Measurements from ENCODE around the gene ZC3H12D. TPM values are rescaled to one million over a fixed set of nuclear protein-coding genes. Genes with fewer than 3 reads are reported as not detected.
A peak's percentile ranks its signal among the peaks of the same experiment; 100 is the strongest.
"Not testable (repeated sequence)": the region's sequence is repeated elsewhere in the genome, so short reads cannot be mapped to it uniquely, and the experiment has no call there.

Gene ZC3H12D
- total RNA-seq, 2 experiments from 2014 or later = 6.0 to 6.1 TPM

DNA sequence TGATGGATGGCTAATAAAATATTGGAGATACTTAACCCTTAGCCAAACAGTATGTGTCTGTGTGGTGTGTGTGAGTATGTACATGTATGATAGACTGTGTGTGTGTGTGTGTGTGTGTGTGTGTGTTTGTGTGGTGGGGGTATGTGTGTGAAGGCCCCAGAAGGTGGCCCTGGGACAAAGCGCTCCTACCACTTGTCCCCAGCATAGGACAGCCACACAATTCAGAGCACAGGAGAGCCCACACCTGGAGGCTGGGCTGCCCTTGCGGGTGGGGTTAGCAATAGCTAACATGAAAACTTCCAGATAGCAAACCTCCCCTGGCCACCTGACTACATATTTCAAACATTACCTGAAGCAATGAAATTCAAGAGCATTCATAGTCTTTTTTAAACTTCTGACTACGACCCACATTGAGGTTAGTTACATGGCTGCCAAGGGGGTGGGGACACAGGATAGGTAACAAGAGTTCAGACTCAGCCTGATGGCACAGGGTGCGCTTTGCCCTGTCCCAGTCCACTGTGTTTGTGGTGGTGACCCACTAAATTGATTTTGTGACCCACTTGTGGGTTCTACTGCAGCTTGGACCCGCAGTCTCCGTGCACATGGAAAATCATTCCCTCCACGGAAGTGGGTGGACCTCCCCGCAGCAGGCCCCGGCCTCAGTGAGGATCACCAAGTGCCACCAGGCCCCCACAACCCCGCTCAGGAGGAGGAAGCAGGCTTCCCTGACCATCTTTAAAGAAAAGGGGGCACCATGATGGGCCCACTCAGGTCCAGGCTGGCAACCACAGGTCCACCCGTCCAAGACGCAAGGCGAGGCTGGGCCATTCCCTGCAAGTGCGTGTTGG is 34.8 kb downstream of the ZC3H12D start:
- Mint-ChIP-seq H3K4me1 (ENCODE audit: low read depth) (peaks cover 7% of the 10 kb centered on the region), H3K27me3 (ENCODE audit: low read depth) (no peaks in the 10 kb centered on the region), H3K4me3 (peak overlapping the region; percentile 54), H3K36me3 (ENCODE audit: low read depth) (peaks cover 3% of the 10 kb centered on the region), H3K27ac (no peak overlapping the region), H3K9me3 (ENCODE audit: insufficient read depth) (no peaks in the 10 kb centered on the region)
- DNase-seq (no peak), ATAC-seq (no peak)
- POLR2A ChIA-PET = no interaction called here
- CTCF ChIA-PET = interaction anchor here (1.6 to 4.9 kb wide), 3 partner anchors 18 to 67 kb away, joined by 4 to 29 read pairs (median 7); no protein-coding TSS in a partner anchor

DNA sequence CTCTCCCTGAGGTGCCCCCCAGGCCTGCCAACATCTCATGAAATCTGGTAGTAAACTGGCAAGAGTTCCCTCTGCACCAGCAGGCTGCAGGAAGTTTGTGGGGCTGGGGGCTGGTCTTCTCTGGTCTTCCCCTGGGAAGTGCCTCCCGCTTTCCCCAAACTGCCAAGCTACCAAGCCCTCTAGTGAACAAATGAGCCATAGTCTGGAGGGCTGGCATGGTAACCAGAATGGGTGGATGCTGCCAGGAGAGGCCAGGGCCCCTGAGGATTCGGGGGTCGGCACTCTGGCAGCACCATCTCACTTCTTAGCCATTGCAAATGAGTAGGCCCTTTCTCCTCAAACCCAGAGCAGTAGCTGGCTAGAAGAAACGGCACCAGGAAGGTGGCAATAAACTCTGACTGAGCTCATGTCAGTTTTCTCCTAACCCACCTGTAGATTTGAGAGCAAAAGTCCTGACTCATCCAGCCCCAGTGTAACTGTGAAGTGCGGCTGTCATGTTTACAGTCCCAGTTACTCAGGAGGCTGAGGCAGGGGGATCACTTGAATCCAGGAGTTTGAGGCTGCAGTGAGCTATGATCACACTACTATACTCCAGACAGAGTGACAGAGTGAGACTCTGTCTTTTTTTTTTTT is 35.9 kb downstream of the ZC3H12D start:
- ATAC-seq = no peak
- no peak overlapping the region for H3K4me3 Mint-ChIP-seq
- H3K36me3 Mint-ChIP-seq (ENCODE audit: low read depth) = peaks cover 3% of the 10 kb centered on the region
- H3K4me1 Mint-ChIP-seq (ENCODE audit: low read depth) = peaks cover 12% of the 10 kb centered on the region
- ChIA-PET CTCF (interaction anchor here (1.2 to 4.9 kb wide), 3 partner anchors 16 to 68 kb away, joined by 3 to 29 read pairs (median 4); no protein-coding TSS in a partner anchor), POLR2A (interaction anchor here (0.6 to 0.7 kb wide), 2 partner anchors 10 to 405 kb away, joined by 3 to 4 read pairs; no protein-coding TSS in a partner anchor)
- H3K27me3 Mint-ChIP-seq (ENCODE audit: low read depth) = no peaks in the 10 kb centered on the region
- DNase-seq = no peak
- no peaks in the 10 kb centered on the region for H3K9me3 Mint-ChIP-seq (ENCODE audit: insufficient read depth)
- no peak overlapping the region for H3K27ac Mint-ChIP-seq

DNA sequence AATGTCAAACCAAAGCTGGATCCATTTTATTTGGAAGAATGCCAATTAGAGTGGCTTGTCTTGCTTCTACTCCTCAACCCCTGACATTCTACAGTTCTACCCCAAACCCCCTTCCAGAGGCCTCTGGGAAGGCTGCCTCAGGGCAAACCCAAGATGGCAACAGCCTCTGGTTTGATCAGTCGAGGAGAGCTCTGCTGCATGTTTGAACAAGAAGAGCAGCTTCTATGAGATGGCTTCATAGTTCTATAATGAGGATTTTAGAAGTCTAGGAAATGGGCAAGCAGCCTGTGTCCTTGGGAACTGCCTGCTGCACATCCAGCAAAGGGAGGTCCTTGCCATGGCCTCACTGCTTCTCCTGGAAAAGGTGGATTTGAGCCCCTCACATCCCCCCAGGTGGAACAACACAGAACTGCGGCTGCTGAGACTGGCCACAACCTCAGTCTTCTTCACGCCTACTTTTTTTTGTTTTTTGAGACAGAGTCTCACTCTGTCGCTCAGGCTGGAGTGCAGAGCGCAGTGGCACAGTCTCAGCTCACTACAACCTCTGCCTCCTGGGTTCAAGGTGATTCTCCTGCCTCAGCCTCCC is 37.9 kb downstream of the ZC3H12D start:
- H3K27ac Mint-ChIP-seq = no peak overlapping the region
- CTCF ChIA-PET = interaction anchor here (0.8 to 4.9 kb wide), 8 partner anchors 11 to 401 kb away, joined by 3 to 29 read pairs (median 4); no protein-coding TSS in a partner anchor
- DNase-seq = no peak
- H3K4me1 Mint-ChIP-seq (ENCODE audit: low read depth) = peaks cover 12% of the 10 kb centered on the region
- no peak for ATAC-seq
- H3K27me3 Mint-ChIP-seq (ENCODE audit: low read depth) = no peaks in the 10 kb centered on the region
- H3K9me3 Mint-ChIP-seq (ENCODE audit: insufficient read depth) = no peaks in the 10 kb centered on the region
- no peak overlapping the region for H3K4me3 Mint-ChIP-seq
- peaks cover 2% of the 10 kb centered on the region for H3K36me3 Mint-ChIP-seq (ENCODE audit: low read depth)
- POLR2A ChIA-PET = interaction anchor here (0.5 kb wide), 1 partner anchor 453 kb away, joined by 3 read pairs; no protein-coding TSS in a partner anchor

DNA sequence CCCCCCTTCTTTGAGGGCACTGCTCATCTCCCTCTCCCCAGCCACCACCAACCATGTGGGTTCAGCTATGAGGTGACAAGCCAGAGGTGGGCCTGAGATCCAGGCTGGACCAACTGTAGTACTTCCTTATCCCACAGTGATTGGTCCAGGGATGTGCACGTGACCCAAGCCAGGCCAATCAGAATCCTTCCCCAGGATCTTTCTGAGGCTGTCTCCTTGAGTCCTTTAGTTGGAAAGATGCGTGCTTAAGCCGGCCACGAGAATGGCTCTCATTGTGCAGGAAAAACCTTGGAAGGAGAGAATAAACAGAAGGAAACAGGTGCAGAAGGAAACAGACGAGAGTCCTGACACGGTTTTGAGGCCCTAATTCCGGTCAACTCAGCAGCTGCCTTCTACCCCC is 39.2 kb downstream of the ZC3H12D start:
- Mint-ChIP-seq H3K36me3 (ENCODE audit: low read depth) (no peaks in the 10 kb centered on the region), H3K27ac (no peak overlapping the region), H3K9me3 (ENCODE audit: insufficient read depth) (no peaks in the 10 kb centered on the region), H3K4me1 (ENCODE audit: low read depth) (peaks cover 10% of the 10 kb centered on the region), H3K4me3 (no peak overlapping the region), H3K27me3 (ENCODE audit: low read depth) (no peaks in the 10 kb centered on the region)
- no peak for ATAC-seq
- ChIA-PET CTCF (interaction anchor here (0.9 to 4.9 kb wide), 4 partner anchors 12 to 419 kb away, joined by 3 to 29 read pairs (median 9); no protein-coding TSS in a partner anchor), POLR2A (interaction anchor here (0.6 to 1.3 kb wide), 4 partner anchors 10 to 233 kb away, joined by 3 read pairs; no protein-coding TSS in a partner anchor)
- no peak for DNase-seq

DNA sequence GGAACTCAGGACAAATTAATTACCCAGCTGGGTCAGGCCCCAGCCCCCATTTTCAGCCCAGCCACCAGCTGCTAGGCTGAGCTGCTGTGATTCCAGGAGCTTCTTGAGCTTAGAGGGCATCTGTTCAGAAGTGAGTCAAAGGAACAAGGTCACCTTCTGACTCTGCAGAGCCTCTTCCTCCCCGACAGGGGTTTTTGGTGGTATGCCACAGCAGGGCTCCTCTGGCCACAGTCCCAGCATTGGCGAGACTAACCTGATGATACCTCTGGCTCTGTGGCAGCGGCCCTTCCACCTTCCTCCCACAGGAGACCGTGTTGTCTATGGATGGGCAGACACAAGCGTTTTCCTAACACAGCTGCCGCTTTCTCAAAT is 39.7 kb downstream of the ZC3H12D start:
- H3K9me3 Mint-ChIP-seq (ENCODE audit: insufficient read depth) = no peaks in the 10 kb centered on the region
- H3K27me3 Mint-ChIP-seq (ENCODE audit: low read depth) = no peaks in the 10 kb centered on the region
- H3K4me1 Mint-ChIP-seq (ENCODE audit: low read depth) = peaks cover 7% of the 10 kb centered on the region
- CTCF ChIA-PET = interaction anchor here (0.9 to 4.9 kb wide), 3 partner anchors 13 to 418 kb away, joined by 3 to 29 read pairs (median 13); no protein-coding TSS in a partner anchor
- DNase-seq (no peak), ATAC-seq (peak; percentile 15)
- POLR2A ChIA-PET = interaction anchor here (0.7 to 1.3 kb wide), 2 partner anchors 10 to 89 kb away, joined by 3 read pairs; no protein-coding TSS in a partner anchor
- no peak overlapping the region for H3K27ac Mint-ChIP-seq
- no peaks in the 10 kb centered on the region for H3K36me3 Mint-ChIP-seq (ENCODE audit: low read depth)
- H3K4me3 Mint-ChIP-seq = no peak overlapping the region

DNA sequence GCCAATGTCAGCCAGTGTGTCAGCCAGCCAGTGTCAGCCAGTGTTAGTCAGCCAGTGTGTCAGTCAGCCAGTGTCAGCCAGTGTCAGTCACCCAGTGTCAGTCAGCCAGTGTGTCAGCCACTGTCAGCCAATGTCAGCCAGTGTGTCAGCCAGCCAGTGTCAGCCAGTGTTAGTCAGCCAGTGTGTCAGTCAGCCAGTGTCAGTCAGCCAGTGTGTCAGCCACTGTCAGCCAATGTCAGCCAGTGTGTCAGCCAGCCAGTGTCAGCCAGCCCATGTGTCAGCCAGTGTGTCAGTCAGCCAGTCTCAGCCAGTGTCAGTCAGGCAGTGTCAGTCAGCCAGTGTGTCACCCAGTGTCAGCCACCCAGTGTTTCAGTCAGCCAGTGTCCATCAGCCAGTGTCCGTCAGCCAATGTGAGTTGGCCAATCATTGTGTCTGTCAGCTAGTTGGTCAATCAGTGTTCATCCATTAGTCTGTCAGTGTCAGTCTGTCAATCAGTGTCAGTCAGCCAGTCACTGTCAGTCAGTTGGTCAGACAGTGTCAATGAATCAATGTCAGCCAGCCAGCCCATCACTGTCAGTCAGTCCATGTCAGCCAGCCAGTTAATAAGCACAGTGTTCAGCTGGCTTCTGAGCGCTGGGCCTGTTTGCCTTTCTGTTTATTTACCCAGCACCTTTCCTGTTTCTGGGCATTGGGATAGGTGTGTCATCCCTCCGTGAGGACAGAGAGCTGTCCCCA is 40.3 kb downstream of the ZC3H12D start:
- POLR2A ChIA-PET = interaction anchor here (0.7 kb wide), 1 partner anchor 90 kb away, joined by 3 read pairs; no protein-coding TSS in a partner anchor
- H3K27ac Mint-ChIP-seq; ATAC-seq; DNase-seq; H3K4me3 Mint-ChIP-seq; H3K9me3 Mint-ChIP-seq (ENCODE audit: insufficient read depth); H3K4me1 Mint-ChIP-seq (ENCODE audit: low read depth); H3K27me3 Mint-ChIP-seq (ENCODE audit: low read depth); H3K36me3 Mint-ChIP-seq (ENCODE audit: low read depth): not testable (repeated sequence)
- CTCF ChIA-PET = interaction anchor here (0.9 to 2.2 kb wide), 2 partner anchors 13 to 418 kb away, joined by 3 to 13 read pairs; no protein-coding TSS in a partner anchor

DNA sequence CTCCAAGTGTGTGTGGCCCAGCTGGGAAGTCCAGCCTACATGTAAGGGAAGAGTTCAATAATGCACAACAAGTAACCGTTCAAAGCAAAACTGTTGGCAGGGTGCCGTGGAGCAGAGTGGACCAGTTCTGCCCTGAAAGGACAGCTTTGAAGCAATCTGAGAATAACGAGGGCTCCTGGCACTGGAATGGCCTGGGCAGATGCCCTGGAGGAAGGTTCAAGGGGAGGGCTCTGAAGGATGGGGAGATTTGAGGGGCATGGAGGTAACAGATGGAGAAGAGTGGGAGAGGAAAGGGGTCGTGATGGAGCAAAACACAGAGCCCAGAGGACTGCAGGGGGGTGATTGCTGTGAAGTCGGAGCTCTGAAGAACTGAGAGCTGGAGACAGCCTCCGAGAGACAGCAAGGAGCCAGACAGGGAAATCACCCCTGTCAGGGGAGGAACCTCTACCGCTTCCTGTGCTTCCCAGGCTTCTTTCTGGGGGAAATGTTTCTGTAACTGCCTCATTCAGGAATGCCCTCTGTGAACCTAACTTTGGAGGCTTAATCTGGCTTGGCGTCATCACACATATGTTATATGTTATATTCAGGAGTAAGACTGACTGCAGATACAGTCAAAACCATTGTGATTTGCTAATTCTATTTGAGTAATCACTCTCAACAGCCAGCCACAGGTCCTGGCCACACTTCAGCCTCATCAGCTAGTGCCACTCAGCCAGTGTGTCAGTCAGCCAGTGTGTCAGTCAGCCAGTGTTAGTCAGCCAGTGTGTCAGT is 41.2 kb downstream of the ZC3H12D start:
- no peak overlapping the region for H3K27ac Mint-ChIP-seq
- DNase-seq (no peak), ATAC-seq (no peak)
- H3K9me3 Mint-ChIP-seq (ENCODE audit: insufficient read depth) = no peaks in the 10 kb centered on the region
- H3K36me3 Mint-ChIP-seq (ENCODE audit: low read depth) = no peaks in the 10 kb centered on the region
- ChIA-PET CTCF (interaction anchor here (3.0 kb wide), 1 partner anchor 12 kb away, joined by 19 read pairs; no protein-coding TSS in a partner anchor), POLR2A (no interaction called here)
- no peak overlapping the region for H3K4me3 Mint-ChIP-seq
- H3K27me3 Mint-ChIP-seq (ENCODE audit: low read depth) = no peaks in the 10 kb centered on the region
- H3K4me1 Mint-ChIP-seq (ENCODE audit: low read depth) = peaks cover 9% of the 10 kb centered on the region

DNA sequence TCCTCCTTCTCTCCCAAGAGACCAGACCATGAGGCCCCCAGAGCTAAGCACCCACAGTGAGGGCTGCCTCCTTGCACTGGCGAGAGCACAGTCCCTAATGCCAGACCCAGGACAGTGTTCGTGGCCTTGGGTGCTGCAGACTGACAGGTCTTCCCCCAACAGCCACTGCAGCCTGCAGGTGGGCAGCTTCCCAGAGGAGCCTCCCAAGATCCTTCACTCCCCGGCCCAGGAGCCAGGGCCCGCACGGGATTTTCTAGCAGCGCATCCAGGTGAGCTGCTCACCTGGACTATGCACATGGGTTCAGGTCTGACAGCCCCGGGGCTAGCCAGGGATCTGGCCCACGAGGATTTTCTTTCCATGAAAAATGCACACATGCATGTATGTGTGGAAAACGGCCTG is 43.1 kb downstream of the ZC3H12D start:
- H3K36me3 Mint-ChIP-seq (ENCODE audit: low read depth) = no peaks in the 10 kb centered on the region
- no peak overlapping the region for H3K4me3 Mint-ChIP-seq
- no peaks in the 10 kb centered on the region for H3K27me3 Mint-ChIP-seq (ENCODE audit: low read depth)
- H3K27ac Mint-ChIP-seq = no peak overlapping the region
- ATAC-seq (no peak), DNase-seq (no peak)
- POLR2A ChIA-PET = no interaction called here
- H3K9me3 Mint-ChIP-seq (ENCODE audit: insufficient read depth) = no peaks in the 10 kb centered on the region
- H3K4me1 Mint-ChIP-seq (ENCODE audit: low read depth) = peaks cover 23% of the 10 kb centered on the region
- CTCF ChIA-PET = interaction anchor here (1.1 to 3.0 kb wide), 3 partner anchors 10 to 413 kb away, joined by 3 to 19 read pairs (median 6); no protein-coding TSS in a partner anchor

DNA sequence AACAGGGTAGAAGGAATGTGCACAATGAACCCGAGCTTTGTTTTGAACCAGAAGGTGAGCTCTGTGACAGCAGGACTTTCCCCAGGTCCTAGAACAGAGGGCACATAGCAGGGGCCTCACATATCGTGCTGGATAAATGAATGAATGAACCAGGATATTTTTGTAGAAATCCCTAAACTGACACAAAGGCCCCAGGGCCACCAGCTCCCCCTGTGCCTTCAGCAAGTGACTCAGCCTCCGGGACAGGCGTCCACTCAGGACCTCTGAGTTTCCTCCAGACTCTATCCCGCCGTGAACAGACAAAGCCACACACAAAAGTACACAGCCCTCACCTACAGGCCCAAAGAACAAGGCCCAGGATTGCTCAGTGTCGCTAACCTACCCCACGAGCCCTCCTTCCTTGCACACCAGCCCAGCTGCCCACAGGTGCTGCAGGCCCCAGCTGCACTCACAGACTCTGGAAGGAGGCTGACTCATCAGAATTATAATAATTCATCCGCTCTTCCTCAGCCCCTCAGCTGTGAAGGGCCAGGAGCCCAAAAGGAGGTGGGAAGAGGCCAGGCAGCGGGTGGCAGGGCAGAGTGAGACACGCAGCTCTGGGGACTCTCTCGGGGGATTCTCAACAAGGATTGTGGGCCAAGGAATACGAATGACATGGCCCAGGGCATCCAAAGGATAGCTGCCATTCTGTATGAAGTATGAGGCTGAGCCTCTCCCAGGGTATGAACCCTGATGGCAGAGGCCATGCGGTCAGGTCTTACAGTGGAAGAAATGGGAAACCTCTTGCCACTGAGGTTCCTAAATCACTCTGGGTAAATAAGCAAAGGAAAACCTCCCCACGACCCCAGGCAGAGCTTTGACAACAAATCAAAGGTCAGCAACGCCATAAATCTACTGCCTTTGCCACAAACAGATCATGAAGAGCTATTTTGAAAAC is 43.8 kb downstream of the ZC3H12D start:
- CTCF ChIA-PET = interaction anchor here (1.1 to 3.0 kb wide), 3 partner anchors 9 to 412 kb away, joined by 3 to 19 read pairs (median 6); no protein-coding TSS in a partner anchor

DNA sequence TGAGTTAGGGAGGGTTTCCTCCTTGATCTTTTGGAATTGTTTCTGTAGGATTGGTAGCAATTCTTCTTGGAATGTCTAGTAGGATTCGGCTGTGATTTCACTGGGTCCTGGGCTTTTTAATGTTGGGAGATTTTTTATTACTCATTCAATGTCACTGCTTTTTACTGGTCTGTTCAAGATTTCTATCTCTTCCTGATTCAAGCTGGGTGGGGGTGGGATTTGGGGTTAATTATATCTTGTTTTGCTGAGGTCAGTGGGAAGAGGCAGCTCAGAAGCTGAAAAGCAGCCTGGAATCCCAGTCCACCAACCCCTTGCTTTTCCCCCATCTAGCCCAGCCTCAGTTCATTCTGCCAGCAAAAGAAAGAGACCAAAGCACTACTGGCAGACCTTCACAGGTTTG is 45.2 kb downstream of the ZC3H12D start:
- no peak overlapping the region for H3K27ac Mint-ChIP-seq
- ATAC-seq = no peak
- CTCF ChIA-PET = interaction anchor here (1.1 kb wide), 1 partner anchor 411 kb away, joined by 3 read pairs; no protein-coding TSS in a partner anchor
- peaks cover 18% of the 10 kb centered on the region for H3K4me1 Mint-ChIP-seq (ENCODE audit: low read depth)
- H3K9me3 Mint-ChIP-seq (ENCODE audit: insufficient read depth) = no peaks in the 10 kb centered on the region
- H3K27me3 Mint-ChIP-seq (ENCODE audit: low read depth) = no peaks in the 10 kb centered on the region
- H3K36me3 Mint-ChIP-seq (ENCODE audit: low read depth) = no peaks in the 10 kb centered on the region
- no peak for DNase-seq
- H3K4me3 Mint-ChIP-seq = no peak overlapping the region
- POLR2A ChIA-PET = no interaction called here

More for the DNA sequence above, 43.8 kb downstream of the ZC3H12D start:
- H3K4me1 Mint-ChIP-seq (ENCODE audit: low read depth) = peaks cover 24% of the 10 kb centered on the region
- H3K4me3 Mint-ChIP-seq = no peak overlapping the region
- ATAC-seq = no peak
- no peak overlapping the region for H3K27ac Mint-ChIP-seq
- H3K36me3 Mint-ChIP-seq (ENCODE audit: low read depth) = no peaks in the 10 kb centered on the region
- no peak for DNase-seq
- H3K9me3 Mint-ChIP-seq (ENCODE audit: insufficient read depth) = no peaks in the 10 kb centered on the region
- POLR2A ChIA-PET = no interaction called here
- no peaks in the 10 kb centered on the region for H3K27me3 Mint-ChIP-seq (ENCODE audit: low read depth)
